PFSK-1 (cell line): ENCODE data around the gene ZNF445. TPM values are rescaled to one million over a fixed set of nuclear protein-coding genes. Genes with fewer than 3 reads are reported as not detected.

ENCODE experiments used
- FOXP2 ChIP-seq: optimal IDR thresholded peaks from 2 replicates; pipeline ENCODE3; 2011; ENCODE audit warnings: borderline replicate concordance, control low read depth, inconsistent platforms; ENCODE audit not compliant: insufficient read depth; ENCODE audit errors: extremely low read length, extremely low read depth
- POLR2AphosphoS5 ChIP-seq: IDR thresholded peaks from 2 replicates; pipeline ENCODE4 v1.6.1; 2012; ENCODE audit warnings: low read depth, mild to moderate bottlenecking, control low read depth, low read length, moderate library complexity
- SIN3A ChIP-seq: IDR thresholded peaks from 2 replicates; pipeline ENCODE4 v1.6.1; 2012; ENCODE audit warnings: mild to moderate bottlenecking, low read length, moderate library complexity, borderline replicate concordance; ENCODE audit not compliant: insufficient read depth
- TAF1 ChIP-seq: IDR thresholded peaks from 2 replicates; pipeline ENCODE4 v1.6.1; 2012; ENCODE audit warnings: low read length, control low read depth, borderline replicate concordance; ENCODE audit not compliant: insufficient read depth
- polyA plus RNA-seq: library from polyadenylated mRNA; unstranded; fragments of >200 nt; gene quantifications from one replicate; pipeline ENCODE4 v1.2.1, GENCODE V29; 2012; ENCODE audit warnings: low read depth, missing spikeins; ENCODE audit not compliant: insufficient read length
- TF ChIP-seq, protein P1 (sequence below), 2 experiments: IDR thresholded peaks; 2 replicates each; pipeline versions ENCODE4 v1.6.1 to v1.8.0; 2011 to 2012; ENCODE audit warnings: low read depth in 2 of 2, low read length in 2 of 2, control low read depth in 1 of 2, inconsistent platforms in 1 of 2, mild to moderate bottlenecking in 1 of 2, moderate library complexity in 1 of 2; ENCODE audit not compliant: insufficient read depth in 1 of 2

The ZNF445 gene
- 1.7 TPM for polyA plus RNA-seq

DNA sequence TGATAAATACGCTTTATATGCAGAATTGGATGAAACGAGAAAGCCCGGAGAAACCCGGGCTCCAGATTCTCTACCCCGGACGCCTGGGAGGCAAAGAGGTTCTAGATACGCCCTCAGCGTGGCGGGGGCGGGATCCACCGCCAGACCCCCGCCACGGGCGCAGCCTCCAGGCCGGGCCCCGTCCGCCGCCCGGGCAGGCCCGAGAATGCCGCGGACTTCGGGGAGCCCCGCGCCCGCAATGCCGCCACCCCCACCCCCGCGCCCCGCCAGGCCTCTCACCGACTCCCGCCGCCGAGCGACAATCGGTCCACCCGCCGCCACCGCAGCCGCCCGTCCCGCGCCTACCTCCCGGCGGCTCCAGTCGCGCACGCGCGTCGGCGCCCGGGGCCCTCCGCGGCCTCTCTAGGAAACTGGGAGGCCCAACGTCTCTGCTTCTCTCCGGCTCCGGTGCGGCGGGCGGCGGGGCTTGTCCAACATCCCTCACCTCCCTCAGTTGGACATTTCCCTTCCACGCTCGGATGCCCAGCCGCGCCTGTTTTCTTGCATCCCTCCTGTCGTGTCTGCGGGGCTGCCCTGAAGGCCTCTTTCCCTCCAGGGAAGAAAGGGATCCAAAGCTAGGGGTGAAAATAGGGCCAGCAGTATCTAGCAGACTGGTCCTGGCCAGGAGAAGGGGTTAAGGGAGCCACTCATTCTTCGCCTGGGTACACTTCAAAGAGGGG is at the start of gene ZNF445:
TSS of gene ZNF445 (minus strand) at position 359 of the 719 bp plus-strand sequence. CDS start 22,121 bp downstream, outside the sequence.
- TF ChIP-seq POLR2AphosphoS5, result peak; percentile 50; the same call in 1 of the 2 replicates
- TF ChIP-seq, protein P1, sequence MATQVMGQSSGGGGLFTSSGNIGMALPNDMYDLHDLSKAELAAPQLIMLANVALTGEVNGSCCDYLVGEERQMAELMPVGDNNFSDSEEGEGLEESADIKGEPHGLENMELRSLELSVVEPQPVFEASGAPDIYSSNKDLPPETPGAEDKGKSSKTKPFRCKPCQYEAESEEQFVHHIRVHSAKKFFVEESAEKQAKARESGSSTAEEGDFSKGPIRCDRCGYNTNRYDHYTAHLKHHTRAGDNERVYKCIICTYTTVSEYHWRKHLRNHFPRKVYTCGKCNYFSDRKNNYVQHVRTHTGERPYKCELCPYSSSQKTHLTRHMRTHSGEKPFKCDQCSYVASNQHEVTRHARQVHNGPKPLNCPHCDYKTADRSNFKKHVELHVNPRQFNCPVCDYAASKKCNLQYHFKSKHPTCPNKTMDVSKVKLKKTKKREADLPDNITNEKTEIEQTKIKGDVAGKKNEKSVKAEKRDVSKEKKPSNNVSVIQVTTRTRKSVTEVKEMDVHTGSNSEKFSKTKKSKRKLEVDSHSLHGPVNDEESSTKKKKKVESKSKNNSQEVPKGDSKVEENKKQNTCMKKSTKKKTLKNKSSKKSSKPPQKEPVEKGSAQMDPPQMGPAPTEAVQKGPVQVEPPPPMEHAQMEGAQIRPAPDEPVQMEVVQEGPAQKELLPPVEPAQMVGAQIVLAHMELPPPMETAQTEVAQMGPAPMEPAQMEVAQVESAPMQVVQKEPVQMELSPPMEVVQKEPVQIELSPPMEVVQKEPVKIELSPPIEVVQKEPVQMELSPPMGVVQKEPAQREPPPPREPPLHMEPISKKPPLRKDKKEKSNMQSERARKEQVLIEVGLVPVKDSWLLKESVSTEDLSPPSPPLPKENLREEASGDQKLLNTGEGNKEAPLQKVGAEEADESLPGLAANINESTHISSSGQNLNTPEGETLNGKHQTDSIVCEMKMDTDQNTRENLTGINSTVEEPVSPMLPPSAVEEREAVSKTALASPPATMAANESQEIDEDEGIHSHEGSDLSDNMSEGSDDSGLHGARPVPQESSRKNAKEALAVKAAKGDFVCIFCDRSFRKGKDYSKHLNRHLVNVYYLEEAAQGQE (IDR thresholded peaks at IDR 0.05; ENCODE audit: insufficient read depth in 1 of 2, low read depth in 2 of 2, low read length in 2 of 2), result no peak

- TF ChIP-seq SIN3A (no peak), FOXP2 (no peak), TAF1 (no peak), POLR2AphosphoS5 (no peak)
- TF ChIP-seq, protein P1 (IDR thresholded peaks at IDR 0.05; ENCODE audit: insufficient read depth in 1 of 2, low read depth in 2 of 2, low read length in 2 of 2), result no peak
Measured at GRCh38 chr3:44525060-44525459, 47.6 kb upstream of the ZNF445 start.

DNA sequence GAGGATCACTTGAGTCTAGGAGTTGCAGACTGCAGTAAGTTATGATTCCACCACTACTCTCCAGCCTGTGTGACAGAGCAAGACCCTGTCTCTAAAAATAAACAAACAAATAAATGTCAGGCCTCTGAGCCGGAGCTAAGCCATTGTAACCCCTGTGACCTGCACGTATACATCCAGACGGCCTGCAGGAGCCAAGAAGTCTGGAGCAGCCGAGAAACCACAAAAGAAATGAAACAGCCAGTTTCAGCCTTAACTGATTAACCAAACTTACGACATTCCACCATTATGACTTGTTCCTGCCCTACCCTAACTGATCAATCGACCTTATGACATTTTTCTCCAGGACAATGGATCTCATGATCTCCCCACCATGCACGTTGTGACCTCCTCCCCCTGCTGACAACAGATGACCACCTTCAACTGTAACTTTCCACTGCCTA is 45.0 kb upstream of the ZNF445 start:
- TF ChIP-seq, protein P1 (IDR thresholded peaks at IDR 0.05; ENCODE audit: insufficient read depth in 1 of 2, low read depth in 2 of 2, low read length in 2 of 2), result no peak
- TF ChIP-seq FOXP2 (no peak), POLR2AphosphoS5 (no peak), SIN3A (no peak), TAF1 (no peak)

DNA sequence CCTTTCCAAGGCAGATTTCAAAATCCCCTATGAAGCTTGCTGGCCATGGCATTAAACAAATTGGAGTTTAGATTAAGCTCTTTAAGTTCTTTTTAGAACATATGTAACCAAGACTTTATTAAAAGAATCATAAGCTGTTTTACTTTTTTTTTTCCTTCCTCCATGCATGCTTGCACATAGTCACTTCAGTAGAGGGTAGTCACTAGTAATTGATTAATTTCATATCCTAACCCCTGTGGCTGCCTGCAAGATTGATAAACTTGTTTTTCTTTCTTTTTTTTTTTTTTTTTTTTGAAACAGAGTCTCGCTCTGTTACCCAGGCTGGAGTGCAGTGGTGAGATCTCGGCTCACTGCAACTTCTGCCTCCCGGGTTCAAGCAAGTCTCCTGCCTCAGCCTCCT is 44.3 kb upstream of the ZNF445 start:
- TF ChIP-seq TAF1 (no peak), FOXP2 (no peak), POLR2AphosphoS5 (no peak), SIN3A (no peak)
- TF ChIP-seq, protein P1 (IDR thresholded peaks at IDR 0.05; ENCODE audit: insufficient read depth in 1 of 2, low read depth in 2 of 2, low read length in 2 of 2), result no peak

- no peak for TF ChIP-seq POLR2AphosphoS5
- TF ChIP-seq, protein P1 (IDR thresholded peaks at IDR 0.05; ENCODE audit: insufficient read depth in 1 of 2, low read depth in 2 of 2, low read length in 2 of 2), result no peak
- TF ChIP-seq TAF1, result no peak
- TF ChIP-seq SIN3A, result no peak
- no peak for TF ChIP-seq FOXP2
Measured at GRCh38 chr3:44518782-44519156, 41.3 kb upstream of the ZNF445 start.
